ENCODE data around the gene CGB2.

GRCh38 chr19:48997972-48998371 is 33.7 kb upstream of the CGB2 start:
- TF ChIP-seq CTCF (IDR thresholded peaks at IDR 0.05; ENCODE audit: insufficient read depth, low read depth, low read length) (peak; percentile 53), EZH2 (IDR thresholded peaks at IDR 0.05; ENCODE audit: insufficient read depth, low read length) (no peak)
